C4-2B (cell line): ENCODE results near the gene KCNMA1.

ENCODE experiments used
- CTCF ChIP-seq: fragments of 450-650 bp; conservative IDR thresholded peaks from 2 replicates; pipeline ENCODE4 v1.5.1; 2017; ENCODE audit warnings: mild to moderate bottlenecking
- ZFX ChIP-seq: fragments of 450-650 bp; IDR thresholded peaks from 2 replicates; pipeline ENCODE4 v1.6.1; 2017

GRCh38 chr10:77263700-77264099 is 373.9 kb downstream of the KCNMA1 start:
- TF ChIP-seq CTCF (no peak), ZFX (no peak)
